GM12878 (cell line): ENCODE data around the gene CPA4. TPM values are rescaled to one million over a fixed set of nuclear protein-coding genes. Genes with fewer than 3 reads are reported as not detected.

Source experiments
- ATAC-seq: fragments of 200-7000 bp; cut with Tn5 transposase; 3 replicates; pipeline ENCODE4 v1.9.1; 2020; ENCODE audit warnings: mild to moderate bottlenecking, moderate library complexity
- BruUV-seq: library from RNA; stranded (reverse); fragments of 400-500 nt; replicated peaks from 2 replicates; lab custom pipeline; 2021; lab: Mats Ljungman, UMichigan
- CTCF ChIA-PET: fragments of 300-600 bp; sonication (Branson Sonifier 250); formaldehyde crosslinking; extraction: SDS; loops from one replicate; lab custom pipeline; 2021; ENCODE audit warnings: inconsistent platforms; lab: Yijun Ruan, JAX
- POLR2A ChIA-PET: fragments of 350-600 bp; formaldehyde crosslinking; extraction: SDS; loops from one replicate; lab custom pipeline; 2021; ENCODE audit warnings: inconsistent platforms; lab: Charles Lee
- RAD21 ChIA-PET: fragments of 300-600 bp; sonication (Branson Sonifier 250); formaldehyde crosslinking; loops from one replicate; lab custom pipeline; 2023; ENCODE audit warnings: antibody characterized with exemption; ENCODE audit not compliant: unreplicated experiment; lab: Charles Lee
- SMC1A ChIA-PET: fragments of 300-600 bp; sonication (Branson Sonifier 250); formaldehyde crosslinking; loops from one replicate; lab custom pipeline; 2023; ENCODE audit not compliant: unreplicated experiment, uncharacterized antibody; lab: Charles Lee
- DNase-seq: peaks from one replicate; pipeline ENCODE4 v3.0.0-alpha.2; 2011; ENCODE audit warnings: low read depth, low spot score
- FAIRE-seq: peaks from 3 replicates; lab custom pipeline; 2011; peaks lifted over from hg19 to GRCh38; lab: Jason Lieb, UNC
- H2AFZ ChIP-seq: 2 replicates; pipeline ENCODE4 v1.6.0; 2011; ENCODE audit warnings: low read depth, low read length, control low read depth; ENCODE audit not compliant: control insufficient read depth
- H3K27ac ChIP-seq: 2 replicates; pipeline ENCODE4 v1.5.1; 2011; ENCODE audit warnings: control low read depth; ENCODE audit not compliant: control insufficient read depth, insufficient read depth
- H3K27me3 ChIP-seq, 2 experiments: replicated peaks in 1 of 2; 2 replicates each; pipeline versions ENCODE4 v1.6.0 to v1.6.1; 2011; ENCODE audit warnings: low read length in 1 of 2; ENCODE audit not compliant: control insufficient read depth in 2 of 2, insufficient read depth in 2 of 2
- H3K36me3 ChIP-seq, 2 experiments: 2 replicates each; pipeline ENCODE4 v1.5.1; 2011; ENCODE audit warnings: low read length in 1 of 2; ENCODE audit not compliant: control insufficient read depth in 2 of 2, insufficient read depth in 2 of 2
- H3K4me1 ChIP-seq: 2 replicates; pipeline ENCODE4 v1.6.1; 2011; ENCODE audit warnings: mild to moderate bottlenecking, low read length, moderate library complexity, mixed read lengths; ENCODE audit not compliant: control insufficient read depth, insufficient read depth
- H3K4me2 ChIP-seq: 2 replicates; pipeline ENCODE4 v1.6.0; 2011; ENCODE audit warnings: control low read depth; ENCODE audit not compliant: control insufficient read depth, insufficient read depth
- H3K4me3 ChIP-seq: fragments of 200-600 bp; sonication (generic); 2 replicates; pipeline ENCODE4 v1.5.1; 2016
- H3K79me2 ChIP-seq: 2 replicates; pipeline ENCODE4 v1.6.0; 2011; ENCODE audit warnings: low read length; ENCODE audit not compliant: control insufficient read depth, insufficient read depth
- H3K9ac ChIP-seq: 2 replicates; pipeline ENCODE4 v1.8.0; 2011; ENCODE audit warnings: low read length, control low read depth, mixed read lengths; ENCODE audit not compliant: control insufficient read depth, insufficient read depth
- H3K9me3 ChIP-seq: replicated peaks from 3 replicates; pipeline ENCODE4 v1.5.1; 2011; ENCODE audit warnings: mild to moderate bottlenecking, low read length; ENCODE audit not compliant: control insufficient read depth, insufficient read depth
- H4K20me1 ChIP-seq: 2 replicates; pipeline ENCODE4 v1.6.0; 2011; ENCODE audit not compliant: control insufficient read depth, insufficient read depth
- BRCA1 ChIP-seq: IDR thresholded peaks from 2 replicates; pipeline ENCODE4 v1.6.1; 2011; ENCODE audit warnings: low read depth, low read length, improper control_type of control experiment
- CBFB ChIP-seq: IDR thresholded peaks from 2 replicates; pipeline ENCODE4 v1.6.1; 2016; ENCODE audit warnings: antibody characterized with exemption, low read depth
- CREM ChIP-seq: IDR thresholded peaks from 2 replicates; pipeline ENCODE4 v1.6.1; 2014; ENCODE audit warnings: antibody characterized with exemption, low read depth
- POLR2AphosphoS5 ChIP-seq: IDR thresholded peaks from 2 replicates; pipeline ENCODE4 v1.6.1; 2011; ENCODE audit warnings: mild to moderate bottlenecking, low read length, inconsistent platforms
- RAD51 ChIP-seq: fragments of 450-650 bp; IDR thresholded peaks from 2 replicates; pipeline ENCODE4 v1.6.1; 2016; ENCODE audit warnings: moderate library complexity, mild to moderate bottlenecking, inconsistent platforms
- SMAD5 ChIP-seq: IDR thresholded peaks from 2 replicates; pipeline ENCODE4 v1.6.1; 2016; ENCODE audit warnings: antibody characterized with exemption, low read depth
- STAT3 ChIP-seq: IDR thresholded peaks from 2 replicates; pipeline ENCODE4 v1.6.1; 2011; ENCODE audit warnings: low read depth, low read length, improper control_type of control experiment
- ZNF217 ChIP-seq: fragments of 450-650 bp; IDR thresholded peaks from 2 replicates; pipeline ENCODE4 v1.6.1; 2017; ENCODE audit warnings: antibody characterized with exemption, mild to moderate bottlenecking
- ZNF384 ChIP-seq: IDR thresholded peaks from 2 replicates; pipeline ENCODE4 v1.6.1; 2012; ENCODE audit warnings: low read depth, mild to moderate bottlenecking, low read length, improper control_type of control experiment, borderline replicate concordance
- ZSCAN29 ChIP-seq: fragments of 450-650 bp; IDR thresholded peaks from 2 replicates; pipeline ENCODE4 v1.6.1; 2017; ENCODE audit warnings: mild to moderate bottlenecking, moderate library complexity
- WGBS: methylation state at CpG from one replicate; pipeline ENCODE4 v1.1.6; 2016; ENCODE audit warnings: low lambda C conversion rate; ENCODE audit not compliant: insufficient replicate concordance, insufficient coverage; ENCODE audit errors: missing lambda C conversion rate; 5-methylcytosine and 5-hydroxymethylcytosine counted together
- in situ Hi-C: fragments of 300-500 bp; cut with MboI; formaldehyde crosslinking; loops from 9 replicates; pipeline ENCODE4 v1.14.3; 2018; ENCODE audit warnings: mixed read lengths
- intact Hi-C: fragments of 100-400 bp; cut with micrococcal nuclease; formaldehyde crosslinking; loops from one replicate; pipeline ENCODE4 v1.14.2; 2022; ENCODE audit not compliant: unreplicated experiment
- polyA plus RNA-seq, 11 experiments: library from polyadenylated mRNA; depleted of rRNA in 4 of 11; unstranded in 6 of 11; stranded (reverse) in 5 of 11; fragments of >200 nt; fragmentation: Nextera tagmentation in 4 of 11; fragmentation: Illumina TruSeq in 1 of 11; extraction: Ambion mirVana in 4 of 11; extraction: Trizol in 1 of 11; gene quantifications; 1 replicate in 1 of 11; 2 replicates in 10 of 11; pipeline versions ENCODE4 v1.2.1 to v1.2.3, GENCODE V29; 2011 to 2016; ENCODE audit warnings: inconsistent platforms in 2 of 11, missing spikeins in 2 of 11, low read depth in 1 of 11
- total RNA-seq, 4 experiments: library from RNA; depleted of rRNA in 3 of 4; stranded (reverse); fragments of >200 nt in 3 of 4; fragmentation: Illumina TruSeq in 1 of 4; extraction: Trizol in 1 of 4; gene quantifications; 2 replicates each; pipeline versions ENCODE4 v1.2.1 to v1.2.3, GENCODE V29; 2013 to 2021
- TF ChIP-seq, protein P1 (sequence below): fragments of 450-650 bp; IDR thresholded peaks from 2 replicates; pipeline ENCODE4 v1.6.1; 2017; ENCODE audit warnings: borderline replicate concordance
- TF ChIP-seq, protein P2 (sequence below): fragments of 450-650 bp; IDR thresholded peaks from 2 replicates; pipeline ENCODE4 v1.6.1; 2018; ENCODE audit warnings: mild to moderate bottlenecking, low read depth, moderate library complexity; ENCODE audit not compliant: partially characterized antibody
- TF ChIP-seq, protein P3 (sequence below), 3 experiments: IDR thresholded peaks in 2 of 3; conservative IDR thresholded peaks in 1 of 3; 2 replicates each; pipeline ENCODE4 v1.5.1; 2011; ENCODE audit warnings: low read depth in 3 of 3, low read length in 3 of 3, mild to moderate bottlenecking in 3 of 3, control low read depth in 2 of 3, moderate library complexity in 2 of 3, inconsistent platforms in 1 of 3, mixed read lengths in 1 of 3; ENCODE audit not compliant: control insufficient read depth in 2 of 3, insufficient read depth in 1 of 3; ENCODE audit errors: extremely low read depth in 1 of 3

Gene CPA4
- total and polyA plus RNA-seq, 10 of the 15 experiments (the other 5 are each of a cell fraction or from before 2014, with no cell fraction given) = 0.05 to 0.35 (median 0.18) TPM; not detected in 1

DNA sequence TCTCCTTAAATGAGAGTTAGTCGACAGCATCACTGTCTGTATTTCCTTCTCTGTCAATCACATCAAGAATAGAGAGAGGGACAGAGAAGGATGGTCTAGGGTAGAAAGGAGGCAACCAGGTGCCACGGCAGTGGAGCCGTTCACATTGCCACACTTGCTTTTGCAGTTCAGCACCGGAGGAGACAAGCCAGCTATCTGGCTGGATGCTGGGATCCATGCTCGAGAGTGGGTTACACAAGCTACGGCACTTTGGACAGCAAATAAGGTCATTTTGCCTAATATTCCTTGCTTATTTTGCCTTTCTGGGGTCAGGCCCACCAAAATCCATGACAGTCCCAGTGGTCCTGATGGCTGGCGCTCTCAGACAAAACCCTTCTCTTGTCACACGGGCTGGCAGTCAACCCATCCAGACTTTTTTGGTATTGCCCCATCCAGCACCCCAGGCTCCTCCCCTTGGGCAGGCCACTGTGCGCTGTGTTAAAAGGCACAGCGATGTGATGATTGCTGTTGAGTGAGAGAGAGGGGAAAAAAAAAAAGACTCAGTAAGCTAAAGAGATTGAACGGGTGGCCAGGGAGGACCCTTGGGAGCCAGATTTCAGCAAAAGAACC is 17.9 kb upstream of the CPA4 start:
- WGBS = 77% methylated on average over 11 of the region's 11 CpGs
- H3K27ac ChIP-seq = no peak overlapping the region
- ChIA-PET RAD21 (no interaction called here), POLR2A (no interaction called here), SMC1A (no interaction called here)
- no peaks in the 10 kb centered on the region for H3K9me3 ChIP-seq
- FAIRE-seq = no peak
- H3K36me3 ChIP-seq = no peaks in the 10 kb centered on the region
- in situ Hi-C loops = no loop called here
- no peak overlapping the region for H2AFZ ChIP-seq
- H3K4me1 ChIP-seq = no peaks in the 10 kb centered on the region
- intact Hi-C loops = loop anchor here (10.0 kb wide), 1 partner anchor 60 kb away; no protein-coding TSS in a partner anchor
- no peak for DNase-seq
- TF ChIP-seq, protein P1, sequence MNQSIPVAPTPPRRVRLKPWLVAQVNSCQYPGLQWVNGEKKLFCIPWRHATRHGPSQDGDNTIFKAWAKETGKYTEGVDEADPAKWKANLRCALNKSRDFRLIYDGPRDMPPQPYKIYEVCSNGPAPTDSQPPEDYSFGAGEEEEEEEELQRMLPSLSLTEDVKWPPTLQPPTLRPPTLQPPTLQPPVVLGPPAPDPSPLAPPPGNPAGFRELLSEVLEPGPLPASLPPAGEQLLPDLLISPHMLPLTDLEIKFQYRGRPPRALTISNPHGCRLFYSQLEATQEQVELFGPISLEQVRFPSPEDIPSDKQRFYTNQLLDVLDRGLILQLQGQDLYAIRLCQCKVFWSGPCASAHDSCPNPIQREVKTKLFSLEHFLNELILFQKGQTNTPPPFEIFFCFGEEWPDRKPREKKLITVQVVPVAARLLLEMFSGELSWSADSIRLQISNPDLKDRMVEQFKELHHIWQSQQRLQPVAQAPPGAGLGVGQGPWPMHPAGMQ = no peak
- no peak for TF ChIP-seq RAD51
- TF ChIP-seq, protein P2, sequence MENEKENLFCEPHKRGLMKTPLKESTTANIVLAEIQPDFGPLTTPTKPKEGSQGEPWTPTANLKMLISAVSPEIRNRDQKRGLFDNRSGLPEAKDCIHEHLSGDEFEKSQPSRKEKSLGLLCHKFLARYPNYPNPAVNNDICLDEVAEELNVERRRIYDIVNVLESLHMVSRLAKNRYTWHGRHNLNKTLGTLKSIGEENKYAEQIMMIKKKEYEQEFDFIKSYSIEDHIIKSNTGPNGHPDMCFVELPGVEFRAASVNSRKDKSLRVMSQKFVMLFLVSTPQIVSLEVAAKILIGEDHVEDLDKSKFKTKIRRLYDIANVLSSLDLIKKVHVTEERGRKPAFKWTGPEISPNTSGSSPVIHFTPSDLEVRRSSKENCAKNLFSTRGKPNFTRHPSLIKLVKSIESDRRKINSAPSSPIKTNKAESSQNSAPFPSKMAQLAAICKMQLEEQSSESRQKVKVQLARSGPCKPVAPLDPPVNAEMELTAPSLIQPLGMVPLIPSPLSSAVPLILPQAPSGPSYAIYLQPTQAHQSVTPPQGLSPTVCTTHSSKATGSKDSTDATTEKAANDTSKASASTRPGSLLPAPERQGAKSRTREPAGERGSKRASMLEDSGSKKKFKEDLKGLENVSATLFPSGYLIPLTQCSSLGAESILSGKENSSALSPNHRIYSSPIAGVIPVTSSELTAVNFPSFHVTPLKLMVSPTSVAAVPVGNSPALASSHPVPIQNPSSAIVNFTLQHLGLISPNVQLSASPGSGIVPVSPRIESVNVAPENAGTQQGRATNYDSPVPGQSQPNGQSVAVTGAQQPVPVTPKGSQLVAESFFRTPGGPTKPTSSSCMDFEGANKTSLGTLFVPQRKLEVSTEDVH = no peak
- no peak for TF ChIP-seq STAT3
- no peak for TF ChIP-seq ZNF217
- TF ChIP-seq SMAD5 = no peak
- no peak for TF ChIP-seq ZNF384
- no peak for TF ChIP-seq BRCA1
- TF ChIP-seq CBFB = no peak
- TF ChIP-seq POLR2AphosphoS5 = no peak
- no peak for TF ChIP-seq ZSCAN29
- no peak for TF ChIP-seq CREM
- TF ChIP-seq, protein P3, sequence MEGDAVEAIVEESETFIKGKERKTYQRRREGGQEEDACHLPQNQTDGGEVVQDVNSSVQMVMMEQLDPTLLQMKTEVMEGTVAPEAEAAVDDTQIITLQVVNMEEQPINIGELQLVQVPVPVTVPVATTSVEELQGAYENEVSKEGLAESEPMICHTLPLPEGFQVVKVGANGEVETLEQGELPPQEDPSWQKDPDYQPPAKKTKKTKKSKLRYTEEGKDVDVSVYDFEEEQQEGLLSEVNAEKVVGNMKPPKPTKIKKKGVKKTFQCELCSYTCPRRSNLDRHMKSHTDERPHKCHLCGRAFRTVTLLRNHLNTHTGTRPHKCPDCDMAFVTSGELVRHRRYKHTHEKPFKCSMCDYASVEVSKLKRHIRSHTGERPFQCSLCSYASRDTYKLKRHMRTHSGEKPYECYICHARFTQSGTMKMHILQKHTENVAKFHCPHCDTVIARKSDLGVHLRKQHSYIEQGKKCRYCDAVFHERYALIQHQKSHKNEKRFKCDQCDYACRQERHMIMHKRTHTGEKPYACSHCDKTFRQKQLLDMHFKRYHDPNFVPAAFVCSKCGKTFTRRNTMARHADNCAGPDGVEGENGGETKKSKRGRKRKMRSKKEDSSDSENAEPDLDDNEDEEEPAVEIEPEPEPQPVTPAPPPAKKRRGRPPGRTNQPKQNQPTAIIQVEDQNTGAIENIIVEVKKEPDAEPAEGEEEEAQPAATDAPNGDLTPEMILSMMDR (IDR thresholded peaks at IDR 0.05 in 2 of 3, conservative IDR thresholded peaks at IDR 0.05 in 1 of 3; ENCODE audit: control insufficient read depth in 2 of 3, extremely low read depth in 1 of 3, insufficient read depth in 1 of 3, low read depth in 3 of 3, low read length in 3 of 3) = no peak
- TF ChIP-seq, all 136 proteins: peak for 0
- no peak for ATAC-seq
- no peak overlapping the region for H3K9ac ChIP-seq
- no peak overlapping the region for H3K4me3 ChIP-seq
- H3K79me2 ChIP-seq = no peaks in the 10 kb centered on the region
- peaks cover 0 to 4% of the 10 kb centered on the region in 2 experiments; a peak in 1 of 4 replicates for H3K27me3 ChIP-seq
- H4K20me1 ChIP-seq = no peaks in the 10 kb centered on the region
- H3K4me2 ChIP-seq = no peak overlapping the region
- CTCF ChIA-PET = no interaction called here
- no TSS peak for BruUV-seq
